Kidney capillary endothelial cell (primary cell): Measurements from ENCODE around the gene TREML4.
A peak's percentile ranks its signal among the peaks of the same experiment; 100 is the strongest.

ENCODE experiments used
- DNase-seq: peaks from one replicate; pipeline ENCODE4 v3.0.0-alpha.2; 2018; ENCODE audit warnings: low spot score

The TREML4 gene

DNA sequence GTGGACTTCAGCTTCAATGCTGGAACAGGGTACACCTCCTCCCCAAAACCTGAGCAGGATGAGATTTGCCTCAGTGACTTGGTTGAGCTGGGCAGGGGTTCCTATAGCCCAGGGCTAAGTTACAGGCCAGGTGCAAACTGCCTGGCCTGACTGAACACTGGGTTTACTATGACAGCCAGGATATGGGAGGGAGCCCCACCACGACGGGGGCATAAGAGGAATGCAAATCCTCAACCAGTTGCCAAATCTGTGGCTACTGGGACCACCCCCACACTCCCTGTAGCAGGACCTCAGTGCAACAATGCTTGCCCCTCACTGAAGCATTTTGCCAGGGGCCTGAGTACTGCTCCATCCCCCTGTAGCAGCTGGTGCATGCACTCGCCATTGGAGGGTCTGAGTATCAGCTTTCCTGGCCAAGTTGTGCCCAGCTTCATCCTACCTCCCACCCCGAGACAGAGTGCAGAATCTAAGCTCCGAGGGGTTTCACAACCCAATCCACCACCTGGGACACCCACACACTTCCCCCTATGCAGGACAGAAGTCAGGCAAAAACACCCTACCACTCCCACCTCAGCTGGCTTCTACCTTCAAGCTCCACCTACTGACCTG is 27.6 kb downstream of the TREML4 start:
- DNase-seq, result no peak

DNA sequence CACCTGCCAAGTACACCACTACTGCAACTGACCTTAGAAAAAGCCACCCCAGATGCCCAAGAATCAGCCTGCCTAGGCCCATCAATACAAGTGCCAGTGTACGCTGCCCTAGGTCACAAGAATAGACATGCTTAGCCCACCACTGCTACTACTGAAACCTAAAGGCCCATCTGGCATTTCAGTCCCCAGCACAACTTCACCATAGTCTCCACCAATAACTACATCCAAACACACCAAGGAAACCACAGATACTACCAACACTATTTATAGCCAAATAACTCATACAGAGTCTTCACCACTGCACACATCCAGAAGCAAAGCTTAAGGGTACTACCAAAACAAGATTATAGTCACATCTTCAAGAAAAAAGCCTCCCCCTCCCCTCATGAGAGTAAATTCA is 28.2 kb downstream of the TREML4 start:
- DNase-seq, result no peak

DNA sequence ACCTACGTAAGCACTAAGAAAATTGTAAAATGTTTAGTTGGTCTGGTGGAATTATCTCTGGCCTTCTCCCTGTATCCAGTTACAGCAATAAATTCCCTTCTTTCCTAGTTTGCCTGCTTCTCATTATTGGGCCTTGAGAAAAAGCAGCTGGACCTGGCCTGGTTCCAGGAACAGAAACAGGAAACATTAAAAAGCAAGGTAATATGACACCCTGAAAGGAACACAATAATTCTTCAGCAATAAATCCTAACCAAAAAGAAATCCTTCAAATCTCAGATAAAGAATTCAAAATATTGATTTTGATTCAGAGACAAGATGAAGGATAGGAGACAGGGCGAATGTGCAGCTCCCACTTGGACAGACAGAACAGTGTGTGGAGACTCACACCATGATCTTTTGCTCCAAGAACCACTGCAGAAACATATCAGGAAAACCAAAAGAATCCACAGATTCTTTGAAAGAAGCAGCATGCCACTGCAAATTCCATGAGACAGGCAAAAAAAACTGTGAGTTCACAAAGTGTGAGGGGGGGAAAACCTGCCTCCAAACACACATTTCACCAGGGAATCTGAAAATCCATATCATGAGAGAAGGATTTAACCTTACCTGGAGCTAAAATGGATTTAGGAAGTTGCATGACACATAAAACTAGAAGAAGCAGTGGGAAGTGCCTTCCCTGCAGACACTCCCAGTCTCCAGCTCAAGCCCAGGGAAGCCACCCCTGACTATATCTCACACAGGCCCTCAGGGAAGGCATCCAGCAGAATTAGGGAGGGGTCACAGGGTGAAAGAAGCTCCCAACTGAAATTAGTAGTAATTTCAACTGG is 29.4 kb downstream of the TREML4 start:
- DNase-seq, result no peak

DNA sequence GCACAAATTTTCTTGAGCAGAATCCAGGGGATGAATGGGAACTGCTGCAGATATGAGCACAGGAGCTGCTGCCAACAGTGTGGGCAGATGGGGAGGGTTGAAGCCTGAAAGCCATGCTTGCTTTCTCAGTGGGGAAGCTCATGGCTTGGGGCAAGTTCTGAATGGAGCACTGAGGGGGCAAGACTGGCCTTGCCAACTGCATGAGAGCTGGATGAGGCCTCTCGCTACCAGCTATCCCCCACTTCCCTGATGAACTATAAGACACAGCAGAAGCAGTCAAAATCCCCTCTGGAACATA is 30.0 kb downstream of the TREML4 start:
- DNase-seq, result no peak

DNA sequence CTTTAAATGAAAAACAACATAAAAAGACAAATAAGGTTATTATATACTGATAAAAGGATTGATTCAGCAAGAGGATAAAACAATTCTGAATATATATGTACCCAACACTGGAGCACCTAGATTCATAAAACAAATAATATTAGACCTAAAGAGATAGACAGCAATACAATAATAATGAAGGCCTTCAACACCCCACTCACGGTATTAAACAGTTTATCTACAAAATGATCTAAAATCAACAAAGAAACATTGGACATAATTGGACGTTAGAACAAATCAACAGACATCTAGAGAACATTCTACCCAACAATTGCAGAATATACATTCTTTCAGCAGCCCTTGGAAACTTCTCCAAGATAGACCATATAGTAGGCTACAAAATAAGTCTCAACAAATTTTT is 34.3 kb downstream of the TREML4 start:
- DNase-seq, result no peak

DNA sequence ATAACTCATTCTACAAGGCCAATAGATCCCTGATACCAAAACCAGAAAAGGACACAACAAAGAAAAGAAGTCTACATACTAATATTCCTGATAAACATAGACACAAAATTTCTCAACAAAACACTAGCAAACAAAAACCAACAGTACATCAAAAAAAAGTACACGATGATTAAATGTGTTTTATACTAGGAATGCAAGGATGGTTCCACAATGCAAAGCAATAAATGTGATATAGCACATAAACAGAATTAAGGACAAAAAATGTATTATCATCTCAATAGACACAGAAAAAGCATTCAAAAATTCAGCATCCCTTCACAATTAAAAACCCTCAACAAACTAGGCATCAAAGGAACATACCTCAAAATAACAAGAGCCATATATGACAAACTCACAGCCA is 35.1 kb downstream of the TREML4 start:
- DNase-seq, result no peak

DNA sequence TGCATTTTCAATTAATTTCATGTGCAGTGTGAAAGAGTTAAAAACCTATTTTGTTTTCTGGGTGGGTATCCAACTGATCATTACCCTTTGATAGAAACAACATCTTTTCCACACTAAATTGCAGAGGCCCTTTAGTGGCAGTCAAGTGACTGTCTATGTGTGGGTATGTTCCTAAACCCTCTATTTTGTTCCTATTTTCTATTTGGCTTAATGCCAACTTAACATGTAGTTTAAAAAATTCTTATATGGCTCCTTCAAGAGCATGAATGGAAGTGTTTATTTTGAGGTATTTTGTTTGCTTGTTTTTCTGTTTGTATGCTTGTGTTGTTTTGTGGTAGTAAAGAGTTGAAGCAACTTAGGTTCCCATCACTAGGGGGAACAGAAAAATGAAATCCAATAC is 38.4 kb downstream of the TREML4 start:
- no peak for DNase-seq

DNA sequence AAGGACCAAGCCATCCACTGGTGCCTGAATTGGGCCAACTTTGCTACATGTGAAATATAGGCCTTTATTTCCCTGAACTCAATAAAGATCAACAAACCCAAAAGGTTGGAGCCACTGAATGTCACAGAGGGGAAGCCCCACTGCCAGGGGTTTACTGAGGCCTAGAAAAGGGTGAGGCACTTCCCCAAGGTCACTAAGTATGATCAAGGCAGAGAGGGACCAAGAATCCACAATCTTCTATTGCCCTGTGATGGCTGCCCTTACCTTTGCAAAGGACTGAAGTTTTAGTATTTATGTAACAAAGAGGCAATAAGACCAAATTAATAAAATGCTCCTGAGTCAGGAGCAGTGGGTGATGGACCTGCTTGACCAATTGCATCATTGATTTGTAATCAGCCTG is 40.3 kb downstream of the TREML4 start:
- DNase-seq, result no peak

DNA sequence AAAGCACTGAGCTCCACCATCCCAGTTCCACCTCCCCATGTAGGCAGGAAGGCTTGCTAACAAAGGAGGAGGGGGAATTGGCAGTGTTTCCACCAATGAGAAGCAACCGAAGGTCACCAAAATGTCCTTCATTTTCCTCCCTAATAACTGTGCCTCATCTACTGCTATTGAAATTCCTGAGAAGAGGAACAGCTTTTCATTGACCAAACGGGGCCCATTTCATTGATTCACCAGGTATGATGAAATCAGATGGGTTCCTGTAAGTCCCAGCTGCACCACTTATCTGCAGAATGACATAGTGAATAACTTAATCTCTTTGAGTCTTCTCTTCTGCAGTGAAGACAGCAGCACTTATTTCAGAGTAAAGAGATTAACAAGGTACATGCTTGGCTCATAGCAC is 41.0 kb downstream of the TREML4 start:
- DNase-seq, result no peak

DNA sequence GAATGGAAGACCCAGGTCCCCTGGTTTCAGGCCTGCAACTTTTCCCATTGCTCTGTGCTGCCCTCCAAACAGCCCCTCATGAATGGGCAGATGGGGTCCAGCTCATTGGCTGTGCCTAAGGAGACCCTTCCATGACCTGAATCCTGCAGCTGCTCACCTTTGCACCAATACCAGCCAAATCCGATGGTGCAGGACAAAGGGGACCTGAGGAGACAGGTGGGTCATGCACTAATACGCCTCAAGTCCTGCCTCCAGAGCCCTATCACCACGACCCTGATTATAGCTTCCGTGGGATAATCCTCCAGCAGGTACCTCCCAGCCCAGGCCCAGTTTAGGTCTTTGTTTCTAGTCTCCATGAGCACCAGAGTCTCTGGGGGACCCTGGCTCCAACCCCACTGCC is 41.6 kb downstream of the TREML4 start:
- DNase-seq, result no peak

DNA sequence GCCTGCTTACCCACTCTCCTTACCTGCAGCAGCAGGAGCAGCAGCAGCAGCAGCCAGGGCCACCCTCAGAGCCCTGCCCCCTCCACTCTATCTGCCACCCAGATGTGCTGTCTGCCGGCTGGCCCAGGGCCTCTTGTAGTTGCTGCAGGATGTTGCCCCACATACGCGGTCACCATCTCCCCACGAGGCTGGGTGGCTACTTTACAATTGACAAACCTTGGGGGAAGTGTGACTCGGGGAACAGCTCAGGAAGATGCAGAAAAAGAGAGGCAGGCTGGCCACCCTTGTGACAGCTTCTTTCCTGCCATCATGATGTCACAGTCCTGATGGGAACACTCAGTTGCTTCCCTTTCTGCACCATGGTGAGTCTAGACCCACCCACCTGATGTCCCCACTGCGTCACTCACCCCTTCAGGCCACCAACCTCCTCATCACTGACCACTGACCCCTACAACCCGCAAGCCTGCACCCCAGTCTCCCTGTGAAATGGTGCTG is 43.8 kb downstream of the TREML4 start:
- no peak for DNase-seq

DNA sequence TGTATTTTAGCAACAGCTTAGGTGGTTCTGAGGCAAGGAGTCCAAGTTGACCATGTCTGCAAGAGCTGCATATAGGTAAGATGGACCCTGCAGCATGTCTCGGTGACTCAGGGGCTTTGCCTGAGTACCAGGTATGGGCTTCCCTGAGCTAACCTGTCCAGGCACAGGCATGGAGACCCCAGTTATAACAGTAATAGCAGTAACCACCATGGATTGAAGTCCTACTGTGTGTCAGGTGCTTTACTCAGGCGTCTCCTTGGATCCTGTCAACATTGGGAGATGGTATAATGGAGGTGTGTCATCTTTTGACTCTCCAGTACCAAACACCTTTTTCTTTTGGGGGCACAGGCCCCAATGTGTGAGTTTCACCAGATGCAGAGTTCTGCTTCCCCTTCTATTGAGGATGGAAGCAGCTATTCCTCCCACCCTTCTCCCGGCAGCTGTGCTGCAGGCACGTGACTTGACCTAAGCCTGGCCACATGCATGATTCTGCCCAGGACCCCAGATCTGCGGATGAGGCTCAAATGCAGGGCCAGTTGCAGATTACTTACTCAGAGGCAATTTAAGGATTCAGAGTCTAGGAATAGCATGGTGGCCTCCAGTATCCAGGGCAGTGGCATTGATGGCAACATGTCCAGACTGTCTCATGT is 44.6 kb downstream of the TREML4 start:
- DNase-seq, result no peak

DNA sequence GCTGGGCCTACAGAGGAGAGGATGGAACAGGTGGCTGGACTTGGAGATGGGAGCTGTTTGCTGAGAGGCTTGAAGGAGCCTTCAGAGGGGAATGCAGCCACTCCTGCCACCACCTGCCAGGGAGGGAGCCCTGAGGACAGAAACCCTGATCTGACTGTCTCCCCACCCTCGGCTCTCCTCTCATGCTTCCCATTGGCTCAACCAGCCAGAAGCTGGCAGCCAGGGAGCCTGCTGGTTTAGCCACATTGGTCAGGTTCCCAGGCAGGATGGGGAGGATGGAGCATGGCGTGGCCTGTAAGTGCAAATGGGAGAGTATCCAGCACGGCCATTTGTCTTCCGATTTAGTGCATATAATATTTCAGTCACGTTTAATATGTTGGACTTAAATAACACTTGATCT is 45.6 kb downstream of the TREML4 start:
- no peak for DNase-seq

DNA sequence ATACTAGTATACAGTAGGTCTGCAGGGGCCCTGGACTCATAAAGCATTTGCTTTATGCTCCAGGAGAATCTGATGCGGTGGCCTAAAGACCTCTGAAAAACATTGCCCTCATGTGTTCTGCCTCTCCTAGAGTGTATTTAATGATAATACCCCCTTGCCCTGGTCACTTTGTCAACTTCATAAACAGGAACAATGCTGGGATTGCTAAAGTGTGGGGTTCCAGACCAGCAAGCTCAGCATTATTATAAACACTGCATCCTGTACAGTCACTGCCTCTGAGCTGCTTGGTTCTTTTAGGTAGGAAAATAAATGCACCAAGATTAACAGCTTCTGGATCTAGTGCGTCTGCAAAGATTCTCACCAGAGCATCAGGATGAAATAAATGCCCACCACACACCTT is 46.1 kb downstream of the TREML4 start:
- DNase-seq, result no peak

DNA sequence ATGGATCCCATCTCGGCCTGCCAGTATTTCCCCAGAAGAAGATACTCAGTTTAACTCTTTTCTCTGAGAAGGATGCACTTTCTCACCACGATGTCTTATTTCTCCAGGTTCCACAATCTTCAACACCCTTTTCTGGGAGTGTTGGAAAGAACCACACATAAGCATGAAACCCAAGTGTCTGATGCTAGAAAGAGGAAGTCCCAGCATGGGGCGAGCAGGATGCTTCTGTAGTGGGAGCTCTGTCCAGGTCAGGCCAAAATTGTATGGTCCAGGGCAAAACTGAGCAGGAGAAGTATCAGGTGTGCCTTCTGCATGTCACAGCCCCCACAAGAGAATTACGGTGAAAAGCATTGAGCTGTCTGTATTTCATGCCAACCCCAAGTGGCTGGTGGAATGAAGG is 47.3 kb downstream of the TREML4 start:
- no peak for DNase-seq

DNA sequence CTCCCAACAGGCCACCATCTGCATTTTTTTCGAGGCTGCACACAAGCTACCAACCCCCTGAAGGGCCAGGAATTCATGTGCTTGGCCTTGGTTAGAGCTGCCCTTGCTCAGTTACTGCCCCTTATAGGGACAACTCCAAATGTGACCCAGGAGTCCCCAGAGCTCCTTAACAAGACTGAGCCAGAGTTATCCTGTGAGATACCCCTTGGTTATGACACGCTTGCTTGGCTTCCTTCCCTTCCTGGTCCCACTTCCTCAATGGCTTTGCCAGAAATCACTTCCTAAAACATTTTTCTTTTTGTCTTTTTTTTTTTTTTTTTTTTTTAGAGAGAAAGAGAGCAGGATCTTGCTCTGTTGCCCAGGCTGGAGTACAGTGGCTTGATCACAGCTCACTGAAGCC is 49.5 kb downstream of the TREML4 start:
- no peak for DNase-seq

DNA sequence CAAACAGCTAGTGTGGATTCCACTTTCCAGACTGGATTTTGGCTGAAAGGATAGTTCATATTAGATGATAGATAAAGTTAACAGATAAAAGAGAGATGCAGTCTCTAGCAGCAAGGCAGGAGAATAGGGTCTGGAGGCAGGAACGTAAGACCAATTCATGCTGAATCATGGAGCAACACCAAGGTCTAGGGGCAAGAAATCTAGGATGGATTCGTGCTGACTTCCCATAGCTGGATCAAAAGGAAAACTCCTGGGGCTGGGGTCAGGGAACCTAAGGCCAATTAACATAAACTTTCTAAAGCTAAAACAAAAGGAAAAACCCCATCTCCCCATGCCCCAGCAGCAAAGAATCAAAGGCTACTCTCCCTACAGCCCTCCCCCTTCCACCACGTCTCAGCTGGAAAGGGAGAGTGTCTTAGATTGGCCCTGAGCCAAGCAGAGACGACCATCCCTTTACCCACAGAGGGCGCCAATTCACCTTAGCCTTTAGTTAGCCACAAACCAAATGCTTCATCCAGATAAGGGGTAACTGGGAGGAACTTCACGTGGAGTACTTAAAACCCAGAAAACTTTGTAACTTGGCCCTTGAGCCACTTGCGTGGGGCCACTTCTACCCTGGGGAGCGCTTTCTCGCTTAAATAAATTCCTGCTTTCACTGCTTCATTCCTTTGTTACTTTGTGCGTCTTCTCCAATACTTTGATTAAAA is 50.7 kb downstream of the TREML4 start:
- peak; percentile 26 for DNase-seq

DNA sequence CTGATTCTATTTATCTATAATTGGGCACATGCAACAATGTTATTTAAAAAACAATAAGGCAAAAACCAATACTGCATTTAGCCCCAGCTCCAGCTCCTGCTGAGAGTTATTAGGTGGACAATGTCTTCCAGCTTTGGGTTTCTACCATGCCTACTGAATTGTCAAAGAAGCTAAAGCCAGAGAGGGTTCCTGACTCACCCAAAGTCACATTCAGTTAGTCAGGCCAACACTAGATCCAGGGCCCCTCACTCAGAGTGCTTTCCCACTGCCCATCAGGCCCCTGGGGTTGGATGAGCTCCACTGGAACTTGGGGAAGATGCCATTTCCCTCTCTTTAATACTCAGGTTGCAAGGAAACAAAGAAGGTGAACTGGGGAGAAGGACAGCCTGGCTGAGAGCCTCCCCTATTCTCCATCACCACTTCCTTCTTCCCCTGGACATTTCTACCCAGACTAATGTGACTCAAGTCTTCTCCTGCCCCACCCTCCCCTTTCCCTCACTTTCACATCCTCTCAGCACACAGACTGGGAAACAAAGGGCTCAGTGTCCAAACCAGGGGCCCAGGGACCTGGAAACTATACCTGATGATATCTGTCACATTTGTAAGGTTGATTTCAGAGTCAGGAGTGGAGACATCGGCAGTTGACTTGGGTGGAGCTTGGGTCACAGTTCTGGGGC is 52.4 kb downstream of the TREML4 start:
- DNase-seq, result no peak

DNA sequence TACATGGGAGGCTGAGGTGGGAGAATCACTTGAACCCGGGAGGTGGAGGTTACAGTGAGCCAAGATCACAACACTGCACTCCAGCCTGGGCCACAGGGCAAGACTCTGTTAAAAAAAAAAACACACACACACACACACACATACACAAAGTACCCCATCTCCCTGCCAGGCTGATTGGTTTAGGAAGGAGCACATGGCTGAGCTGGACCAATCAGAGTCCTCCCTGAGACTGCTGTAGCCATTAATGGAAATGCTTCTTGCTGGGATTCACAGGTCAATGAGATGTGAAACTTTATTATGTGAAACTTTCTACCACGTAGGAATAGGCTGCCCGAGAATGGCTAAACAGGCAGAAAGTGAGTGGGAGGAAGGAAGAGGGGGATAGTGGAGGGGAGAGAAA is 55.5 kb downstream of the TREML4 start:
- no peak for DNase-seq

DNA sequence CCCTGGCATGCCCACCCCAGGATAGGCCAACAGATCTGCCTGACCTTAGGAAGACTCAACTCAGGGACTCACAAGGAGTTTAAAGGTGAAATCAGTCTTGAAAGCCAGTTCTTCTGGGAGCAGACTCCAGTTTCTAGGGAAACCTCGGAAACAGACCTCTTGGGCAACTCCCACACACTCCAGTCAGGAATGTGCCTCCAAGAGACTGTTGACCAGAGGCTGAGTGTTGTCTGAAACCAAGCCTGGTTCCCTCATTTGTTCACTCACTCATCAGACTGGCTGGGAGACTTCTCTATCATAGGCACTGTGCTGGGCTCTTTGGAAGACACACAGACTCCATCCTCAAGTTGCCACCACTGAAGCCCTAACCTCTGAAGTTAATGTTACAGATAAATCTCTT is 56.6 kb downstream of the TREML4 start:
- no peak for DNase-seq

DNA sequence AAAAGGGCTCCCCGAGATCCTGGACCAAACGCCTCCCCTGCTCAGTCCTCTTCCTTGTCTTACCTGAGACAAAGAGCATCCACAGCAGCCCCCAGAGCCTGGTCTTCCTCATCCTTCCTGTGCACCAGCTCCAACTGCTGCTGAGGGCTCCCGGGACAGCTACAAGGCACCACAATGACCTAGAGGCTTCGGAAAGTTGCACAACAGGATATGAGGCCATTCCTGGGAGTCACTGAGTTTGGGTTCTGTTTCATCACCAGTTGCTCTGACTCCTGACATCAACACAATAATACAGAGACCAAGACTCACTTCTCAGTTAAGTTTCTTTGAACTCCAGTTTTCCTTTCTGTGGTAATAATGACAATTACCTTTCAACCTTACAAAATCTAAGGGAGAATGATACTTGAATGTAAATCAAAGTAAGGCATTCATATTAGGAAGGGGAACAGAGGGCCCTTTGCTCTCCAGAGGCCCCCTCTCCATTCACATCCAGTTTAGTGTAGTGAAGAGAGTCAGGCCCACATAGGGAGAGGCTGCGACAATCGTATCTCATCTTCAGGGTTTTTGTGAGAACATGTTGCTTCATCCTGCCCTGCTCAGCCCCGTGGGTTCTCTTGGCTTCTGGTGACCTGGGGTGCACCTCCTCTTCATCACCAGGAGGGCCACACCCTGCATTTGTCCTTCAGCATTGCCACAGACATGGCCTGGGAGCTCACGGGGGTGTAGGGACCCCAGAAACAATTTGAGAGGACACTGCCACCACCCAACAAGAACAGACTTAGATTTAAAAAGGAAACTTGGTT is 58.6 kb downstream of the TREML4 start, which contains the start of gene TREM1:
TREM1 (minus strand) TSS at position 139 of the 803 bp plus-strand sequence; CDS start at position 112, 27 bp downstream.
- DNase-seq, result no peak
